ENCODE results near the gene TNFSF11.
A peak's percentile ranks its signal among the peaks of the same experiment; 100 is the strongest.

Gene TNFSF11

GRCh38 chr13:42592915-42593900, 19.3 kb downstream of the TNFSF11 start:
- DNase-seq (ENCODE audit: low read depth): no peak
- H3K4me3 ChIP-seq (ENCODE audit: control insufficient read depth, low read depth, low read length): no peak overlapping the region
- no peak for TF ChIP-seq CTCF (conservative IDR thresholded peaks at IDR 0.05; ENCODE audit: control insufficient read depth, insufficient read depth, low read depth, low read length)

GRCh38 chr13:42594481-42595252, 20.7 kb downstream of the TNFSF11 start:
- no peak overlapping the region for H3K4me3 ChIP-seq (ENCODE audit: control insufficient read depth, low read depth, low read length)
- peak; percentile 83 for TF ChIP-seq CTCF (conservative IDR thresholded peaks at IDR 0.05; ENCODE audit: control insufficient read depth, insufficient read depth, low read depth, low read length)
- peak; percentile 96 for DNase-seq (ENCODE audit: low read depth)

- TF ChIP-seq CTCF (conservative IDR thresholded peaks at IDR 0.05; ENCODE audit: control insufficient read depth, insufficient read depth, low read depth, low read length): no peak
- H3K4me3 ChIP-seq (ENCODE audit: control insufficient read depth, low read depth, low read length): no peak overlapping the region
- no peak for DNase-seq (ENCODE audit: low read depth)
These were observed 21.3 kb downstream of the TNFSF11 start for GRCh38 chr13:42595253-42595571.

GRCh38 chr13:42597505-42597904, 23.6 kb downstream of the TNFSF11 start:
- no peak for DNase-seq (ENCODE audit: low read depth)
- TF ChIP-seq CTCF (conservative IDR thresholded peaks at IDR 0.05; ENCODE audit: control insufficient read depth, insufficient read depth, low read depth, low read length): no peak

GRCh38 chr13:42600943-42601342, 27.0 kb downstream of the TNFSF11 start:
- no peak for TF ChIP-seq CTCF (conservative IDR thresholded peaks at IDR 0.05; ENCODE audit: control insufficient read depth, insufficient read depth, low read depth, low read length)
- peak; percentile 35 for DNase-seq (ENCODE audit: low read depth)
- H3K4me3 ChIP-seq (ENCODE audit: control insufficient read depth, low read depth, low read length): no peak overlapping the region

More at GRCh38 chr13:42597505-42597904, 23.6 kb downstream of the TNFSF11 start:
- no peak overlapping the region for H3K4me3 ChIP-seq (ENCODE audit: control insufficient read depth, low read depth, low read length)

- H3K4me3 ChIP-seq (ENCODE audit: control insufficient read depth, low read depth, low read length): no peak overlapping the region
- DNase-seq (ENCODE audit: low read depth): no peak
- no peak for TF ChIP-seq CTCF (conservative IDR thresholded peaks at IDR 0.05; ENCODE audit: control insufficient read depth, insufficient read depth, low read depth, low read length)
These were observed 29.0 kb downstream of the TNFSF11 start for GRCh38 chr13:42602906-42603305.

Measured in fibroblast of mammary gland (primary cell).